Astrocyte (in vitro differentiated cells and primary cell): ENCODE measurements around the gene TRRAP. TPM values are rescaled to one million over a fixed set of nuclear protein-coding genes. Genes with fewer than 3 reads are reported as not detected.

Experiments used
- DNase-seq: peaks from one replicate; pipeline ENCODE4 v3.0.0-alpha.2; 2010; ENCODE audit warnings: low read depth
- FAIRE-seq: peaks from 2 replicates; lab custom pipeline; 2011; peaks lifted over from hg19 to GRCh38; lab: Jason Lieb, UNC
- H2AFZ ChIP-seq: 2 replicates; pipeline ENCODE4 v1.6.0; 2012; ENCODE audit warnings: low read depth, low read length, inconsistent platforms
- H3K27ac ChIP-seq: 2 replicates; pipeline ENCODE4 v1.5.1; 2011; ENCODE audit warnings: low read depth, low read length, inconsistent platforms
- H3K27me3 ChIP-seq: 2 replicates; pipeline ENCODE4 v1.6.0; 2011; ENCODE audit warnings: low read length, inconsistent platforms; ENCODE audit not compliant: insufficient read depth
- H3K36me3 ChIP-seq: 2 replicates; pipeline ENCODE4 v1.5.1; 2011; ENCODE audit warnings: low read length, inconsistent platforms; ENCODE audit not compliant: insufficient read depth
- H3K4me1 ChIP-seq: 2 replicates; pipeline ENCODE4 v1.5.1; 2011; ENCODE audit warnings: low read length, inconsistent platforms; ENCODE audit not compliant: insufficient read depth
- H3K4me2 ChIP-seq: 2 replicates; pipeline ENCODE4 v1.6.0; 2012; ENCODE audit warnings: low read length, inconsistent platforms
- H3K4me3 ChIP-seq: 2 replicates; pipeline ENCODE4 v1.5.1; 2011; ENCODE audit warnings: low read depth, mild to moderate bottlenecking, low read length, inconsistent platforms; ENCODE audit not compliant: insufficient read depth
- H3K79me2 ChIP-seq: 2 replicates; pipeline ENCODE4 v1.6.0; 2012; ENCODE audit warnings: mild to moderate bottlenecking, low read length, inconsistent platforms; ENCODE audit not compliant: insufficient read depth
- H3K9ac ChIP-seq: 2 replicates; pipeline ENCODE4 v1.6.0; 2012; ENCODE audit warnings: mild to moderate bottlenecking, low read length, inconsistent platforms
- H3K9me3 ChIP-seq: 2 replicates; pipeline ENCODE4 v1.5.1; 2012; ENCODE audit warnings: low read depth, mild to moderate bottlenecking, low read length, inconsistent platforms; ENCODE audit not compliant: insufficient read depth
- H4K20me1 ChIP-seq: 2 replicates; pipeline ENCODE4 v1.6.0; 2012; ENCODE audit warnings: low read length, inconsistent platforms; ENCODE audit not compliant: insufficient read depth
- H3K27ac Mint-ChIP-seq: one replicate; pipeline ENCODE4 v1.8.0; 2021; ENCODE audit warnings: mild to moderate bottlenecking, mixed read lengths; ENCODE audit not compliant: unreplicated experiment
- H3K27me3 Mint-ChIP-seq: one replicate; pipeline ENCODE4 v1.8.0; 2021; ENCODE audit warnings: low read depth, mixed read lengths; ENCODE audit not compliant: unreplicated experiment
- H3K36me3 Mint-ChIP-seq: one replicate; pipeline ENCODE4 v1.8.0; 2021; ENCODE audit warnings: low read depth, mixed read lengths; ENCODE audit not compliant: unreplicated experiment
- H3K4me1 Mint-ChIP-seq: one replicate; pipeline ENCODE4 v1.8.0; 2021; ENCODE audit warnings: low read depth, mixed read lengths; ENCODE audit not compliant: unreplicated experiment
- H3K4me3 Mint-ChIP-seq: one replicate; pipeline ENCODE4 v1.8.0; 2021; ENCODE audit warnings: mild to moderate bottlenecking, moderate library complexity, mixed read lengths; ENCODE audit not compliant: unreplicated experiment
- H3K9me3 Mint-ChIP-seq: one replicate; pipeline ENCODE4 v1.8.0; 2021; ENCODE audit warnings: mild to moderate bottlenecking, mixed read lengths; ENCODE audit not compliant: unreplicated experiment
- EZH2 ChIP-seq: IDR thresholded peaks from 2 replicates; pipeline ENCODE4 v1.6.1; 2012; ENCODE audit warnings: mild to moderate bottlenecking, low read length, inconsistent platforms; ENCODE audit not compliant: insufficient read depth
- total RNA-seq: library from RNA; stranded (reverse); gene quantifications from 2 replicates; pipeline ENCODE4 v1.2.1, GENCODE V29; 2021
- TF ChIP-seq, protein P1 (sequence below): IDR thresholded peaks from 2 replicates; pipeline ENCODE4 v1.5.1; 2011; ENCODE audit warnings: low read depth, mild to moderate bottlenecking, inconsistent platforms, low read length, moderate library complexity; ENCODE audit not compliant: insufficient read depth

TRRAP gene
- total RNA-seq, 1 donor from 2014 or later = 33.5 TPM

- no peak overlapping the region for H3K4me3 Mint-ChIP-seq
- Histone ChIP-seq H3K9me3 (no peaks in the 10 kb centered on the region), H3K4me2 (no peak overlapping the region), H3K79me2 (no peaks in the 10 kb centered on the region), H3K27me3 (no peaks in the 10 kb centered on the region), H3K27ac (no peak overlapping the region), H3K4me1 (no peaks in the 10 kb centered on the region), H3K36me3 (peaks cover 63% of the 10 kb centered on the region), H4K20me1 (peaks cover 5% of the 10 kb centered on the region), H3K9ac (no peak overlapping the region), H2AFZ (no peak overlapping the region), H3K4me3 (no peak overlapping the region)
- no peak for FAIRE-seq
- H3K27ac Mint-ChIP-seq = no peak overlapping the region
- no peak for TF ChIP-seq EZH2
- TF ChIP-seq, protein P1, sequence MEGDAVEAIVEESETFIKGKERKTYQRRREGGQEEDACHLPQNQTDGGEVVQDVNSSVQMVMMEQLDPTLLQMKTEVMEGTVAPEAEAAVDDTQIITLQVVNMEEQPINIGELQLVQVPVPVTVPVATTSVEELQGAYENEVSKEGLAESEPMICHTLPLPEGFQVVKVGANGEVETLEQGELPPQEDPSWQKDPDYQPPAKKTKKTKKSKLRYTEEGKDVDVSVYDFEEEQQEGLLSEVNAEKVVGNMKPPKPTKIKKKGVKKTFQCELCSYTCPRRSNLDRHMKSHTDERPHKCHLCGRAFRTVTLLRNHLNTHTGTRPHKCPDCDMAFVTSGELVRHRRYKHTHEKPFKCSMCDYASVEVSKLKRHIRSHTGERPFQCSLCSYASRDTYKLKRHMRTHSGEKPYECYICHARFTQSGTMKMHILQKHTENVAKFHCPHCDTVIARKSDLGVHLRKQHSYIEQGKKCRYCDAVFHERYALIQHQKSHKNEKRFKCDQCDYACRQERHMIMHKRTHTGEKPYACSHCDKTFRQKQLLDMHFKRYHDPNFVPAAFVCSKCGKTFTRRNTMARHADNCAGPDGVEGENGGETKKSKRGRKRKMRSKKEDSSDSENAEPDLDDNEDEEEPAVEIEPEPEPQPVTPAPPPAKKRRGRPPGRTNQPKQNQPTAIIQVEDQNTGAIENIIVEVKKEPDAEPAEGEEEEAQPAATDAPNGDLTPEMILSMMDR = no peak
- peaks cover 46% of the 10 kb centered on the region for H3K36me3 Mint-ChIP-seq
- H3K4me1 Mint-ChIP-seq = no peaks in the 10 kb centered on the region
- H3K27me3 Mint-ChIP-seq = no peaks in the 10 kb centered on the region
- peaks cover 5% of the 10 kb centered on the region for H3K9me3 Mint-ChIP-seq
- no peak for DNase-seq
Observed at GRCh38 chr7:98990356-98990755, 112.0 kb downstream of the TRRAP start.

GRCh38 chr7:98991141-98991540 is 112.8 kb downstream of the TRRAP start:
- Histone ChIP-seq H3K4me3 (no peak overlapping the region), H3K27ac (no peak overlapping the region), H2AFZ (no peak overlapping the region), H4K20me1 (peaks cover 11% of the 10 kb centered on the region), H3K4me1 (no peaks in the 10 kb centered on the region), H3K36me3 (peaks cover 61% of the 10 kb centered on the region), H3K9me3 (no peaks in the 10 kb centered on the region), H3K9ac (no peak overlapping the region), H3K4me2 (no peak overlapping the region), H3K79me2 (no peaks in the 10 kb centered on the region), H3K27me3 (no peaks in the 10 kb centered on the region)
- peaks cover 39% of the 10 kb centered on the region for H3K36me3 Mint-ChIP-seq
- H3K4me3 Mint-ChIP-seq = no peak overlapping the region
- no peak overlapping the region for H3K27ac Mint-ChIP-seq
- no peaks in the 10 kb centered on the region for H3K4me1 Mint-ChIP-seq
- FAIRE-seq (no peak), DNase-seq (no peak)
- H3K27me3 Mint-ChIP-seq = no peaks in the 10 kb centered on the region
- H3K9me3 Mint-ChIP-seq = peaks cover 1% of the 10 kb centered on the region
- TF ChIP-seq EZH2 = no peak
- TF ChIP-seq, protein P1 = no peak

- Mint-ChIP-seq H3K9me3 (no peaks in the 10 kb centered on the region), H3K36me3 (peaks cover 31% of the 10 kb centered on the region), H3K4me3 (no peak overlapping the region), H3K27ac (no peak overlapping the region), H3K4me1 (no peaks in the 10 kb centered on the region), H3K27me3 (no peaks in the 10 kb centered on the region)
- no peak for DNase-seq
- H2AFZ ChIP-seq = no peak overlapping the region
- H3K79me2 ChIP-seq = no peaks in the 10 kb centered on the region
- peaks cover 60% of the 10 kb centered on the region for H3K36me3 ChIP-seq
- TF ChIP-seq EZH2 = no peak
- TF ChIP-seq, protein P1 = no peak
- H3K4me1 ChIP-seq = no peaks in the 10 kb centered on the region
- H3K9me3 ChIP-seq = no peaks in the 10 kb centered on the region
- no peaks in the 10 kb centered on the region for H3K27me3 ChIP-seq
- H3K4me2 ChIP-seq = no peak overlapping the region
- no peak for FAIRE-seq
- H3K4me3 ChIP-seq = no peak overlapping the region
- H3K27ac ChIP-seq = no peak overlapping the region
- peaks cover 11% of the 10 kb centered on the region for H4K20me1 ChIP-seq
- no peak overlapping the region for H3K9ac ChIP-seq
Observed at GRCh38 chr7:98992076-98992475, 113.7 kb downstream of the TRRAP start.
